ENCODE results near the gene LRRC4.

The LRRC4 gene

DNA sequence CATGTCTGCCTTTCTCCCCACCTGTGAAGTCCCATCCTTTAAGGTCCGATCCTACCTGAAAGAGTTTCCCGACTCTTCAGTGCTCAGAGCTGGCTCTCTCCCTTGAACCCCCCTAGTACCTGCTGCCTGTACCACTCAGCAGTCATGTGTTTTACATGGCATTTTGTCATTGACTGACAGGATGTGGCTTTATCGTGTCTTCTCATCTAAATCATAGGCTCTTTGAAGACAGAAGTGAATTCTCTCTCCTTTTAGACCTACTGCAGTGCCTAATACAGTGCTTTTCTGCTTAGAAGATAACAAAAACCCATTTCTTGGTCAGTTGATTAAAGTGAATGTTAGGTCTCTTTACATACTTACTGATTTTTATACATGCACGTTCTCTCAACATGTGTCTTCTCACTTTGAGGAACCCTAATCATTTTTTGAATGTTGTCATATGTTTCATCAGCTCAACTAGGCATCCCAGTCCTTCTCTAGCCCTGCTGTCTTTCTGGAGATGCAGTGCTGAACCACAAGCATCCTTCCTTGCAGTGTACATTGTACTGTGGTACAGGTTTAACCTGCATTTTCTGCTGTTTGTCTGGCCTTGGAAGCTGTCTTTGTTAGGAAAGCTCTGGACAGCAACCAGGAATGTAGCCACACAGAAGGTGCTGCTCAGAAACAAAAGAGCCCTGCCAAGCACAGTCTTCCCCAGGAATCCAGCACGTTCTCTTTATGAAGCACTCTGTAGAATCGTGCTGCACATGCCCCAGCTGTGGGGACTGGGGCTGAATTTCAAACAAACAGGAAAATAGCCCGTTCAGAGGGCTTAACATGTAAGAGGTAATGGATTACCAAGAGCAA lies 28.1 kb upstream of the LRRC4 start:
- no peak for DNase-seq

DNA sequence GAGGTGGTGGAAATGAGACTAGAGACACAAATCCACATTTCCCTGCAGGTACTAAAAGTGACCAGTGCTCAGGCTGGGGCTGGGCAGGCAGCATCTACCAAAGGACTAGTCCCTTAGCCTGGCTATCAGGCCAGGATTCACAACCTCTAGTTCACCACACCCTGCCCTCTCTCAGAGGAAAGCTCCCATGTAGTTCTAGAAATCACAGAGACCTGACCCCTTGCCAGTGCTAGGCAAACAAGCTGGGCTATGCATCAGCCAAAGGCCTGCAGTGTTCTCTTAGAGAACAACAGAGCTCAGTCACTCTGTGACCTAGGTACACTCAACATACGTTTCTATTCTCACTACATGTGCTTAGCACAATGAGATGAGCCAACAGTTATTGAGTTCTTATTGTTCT lies 26.7 kb upstream of the LRRC4 start:
- DNase-seq: no peak

DNA sequence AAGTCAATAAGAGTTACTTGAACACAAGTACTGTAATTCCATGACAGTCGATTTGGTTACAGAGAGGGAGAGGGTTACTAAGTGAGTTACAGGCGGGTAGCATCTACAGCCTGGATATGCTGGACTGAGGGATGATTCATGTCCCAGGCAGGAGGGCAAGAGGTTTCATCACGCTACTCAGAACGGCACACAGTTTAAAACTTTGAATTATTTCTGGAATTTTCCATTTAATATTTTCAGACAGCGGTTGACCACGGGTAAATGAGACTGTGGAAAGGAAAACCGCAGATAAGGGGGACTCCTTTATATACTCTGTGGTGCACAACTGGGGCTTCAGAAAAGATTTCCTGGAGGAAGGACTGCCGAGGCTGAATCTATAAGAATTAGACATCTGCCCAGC lies 25.7 kb upstream of the LRRC4 start:
- no peak for DNase-seq

DNA sequence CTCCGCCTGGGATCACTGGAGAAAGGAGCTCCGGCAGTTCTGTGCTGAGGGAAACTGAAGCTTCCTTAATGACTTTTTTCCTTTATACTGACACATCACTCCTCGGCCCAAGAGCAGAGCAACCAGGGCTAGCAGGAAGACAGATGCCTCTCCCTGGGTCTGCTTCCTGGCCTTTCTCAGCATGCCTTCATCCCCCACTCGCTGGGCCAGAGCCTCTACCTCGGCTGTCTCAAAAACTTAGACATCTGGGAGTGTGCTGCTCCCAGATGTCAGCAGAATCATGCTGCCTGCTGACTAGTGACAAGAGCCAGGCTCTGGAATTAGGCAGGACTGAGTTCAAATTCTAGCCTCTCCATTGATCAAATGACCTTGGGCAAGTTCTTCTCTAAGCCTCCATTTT lies 24.4 kb upstream of the LRRC4 start:
- DNase-seq: no peak

DNA sequence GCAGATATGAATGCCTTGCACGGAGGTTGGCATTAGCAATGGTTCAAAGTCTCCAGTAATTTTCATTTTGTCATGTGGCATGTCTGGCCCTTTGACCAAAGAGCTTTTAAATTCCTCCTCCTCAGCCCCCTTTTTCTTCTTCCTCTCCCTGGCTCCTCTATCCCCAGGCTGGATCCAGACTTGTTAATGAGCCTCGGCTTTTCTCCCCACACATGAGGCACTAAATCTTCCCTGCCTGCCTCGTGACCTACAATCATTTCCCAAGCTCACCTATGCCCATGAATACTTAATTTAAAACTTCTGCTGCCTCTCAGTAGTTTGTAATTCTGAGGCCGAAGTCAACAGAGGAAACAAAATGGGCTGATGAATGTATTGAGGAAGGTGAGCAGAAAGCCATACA lies 23.3 kb upstream of the LRRC4 start:
- DNase-seq: no peak

DNA sequence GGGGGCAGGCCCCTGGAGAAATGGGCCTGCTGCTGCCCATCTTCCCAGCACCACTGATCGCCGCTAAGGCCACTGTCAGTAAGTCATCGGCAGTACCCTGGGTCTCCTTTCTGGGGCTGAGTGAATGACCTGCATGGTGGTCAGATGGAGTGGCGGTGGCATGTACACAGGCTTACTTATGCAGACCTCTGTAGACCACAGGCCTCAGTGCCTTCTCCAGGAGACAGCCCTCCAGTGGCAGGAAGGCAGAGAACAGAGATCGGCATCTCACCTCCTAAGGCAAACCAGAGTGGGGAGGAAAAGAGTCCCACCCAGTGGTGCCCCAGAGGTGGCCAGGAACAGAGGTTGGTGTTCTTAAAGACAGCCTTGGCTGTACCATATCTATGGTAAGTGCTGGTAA lies 22.8 kb upstream of the LRRC4 start:
- no peak for DNase-seq

DNA sequence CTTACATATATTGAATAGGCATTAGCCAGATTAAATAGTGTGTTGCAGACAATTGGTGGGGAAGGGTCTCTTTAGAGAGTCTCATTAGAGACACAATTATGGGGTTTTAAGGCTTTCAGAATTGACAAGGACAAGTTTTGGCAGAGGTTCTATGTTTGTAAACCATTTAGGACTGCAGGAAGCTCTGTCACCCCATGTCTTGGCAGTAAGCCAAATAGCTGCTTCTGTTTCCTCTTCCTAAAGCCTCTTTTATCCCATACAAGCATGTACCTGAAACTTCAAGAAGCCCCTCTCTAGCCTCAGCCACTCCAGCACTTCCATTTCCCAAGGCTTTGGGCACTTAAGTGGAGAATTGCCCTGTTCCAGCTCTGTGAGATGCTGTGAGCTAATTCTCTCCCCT lies 21.8 kb upstream of the LRRC4 start:
- DNase-seq: no peak

DNA sequence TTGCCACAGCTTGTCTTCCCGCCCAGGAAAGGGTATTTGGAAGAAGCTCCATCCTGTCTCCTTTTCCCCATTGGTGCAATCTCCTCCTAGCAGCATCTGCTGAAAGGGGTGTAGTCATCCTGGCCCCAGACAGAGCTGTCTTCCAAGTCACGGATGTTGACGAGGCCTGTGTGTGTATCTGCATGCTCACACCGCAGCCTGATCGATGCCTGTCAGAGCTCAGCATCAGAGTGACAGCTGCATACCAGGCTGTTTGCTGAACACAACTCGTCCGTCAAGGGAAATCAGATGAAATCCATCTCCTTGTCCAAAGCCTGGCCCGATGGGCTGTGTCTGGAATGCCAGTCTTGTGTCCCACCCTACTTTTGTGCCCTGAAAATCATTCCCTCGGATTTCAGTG lies 21.2 kb upstream of the LRRC4 start:
- no peak for DNase-seq

DNA sequence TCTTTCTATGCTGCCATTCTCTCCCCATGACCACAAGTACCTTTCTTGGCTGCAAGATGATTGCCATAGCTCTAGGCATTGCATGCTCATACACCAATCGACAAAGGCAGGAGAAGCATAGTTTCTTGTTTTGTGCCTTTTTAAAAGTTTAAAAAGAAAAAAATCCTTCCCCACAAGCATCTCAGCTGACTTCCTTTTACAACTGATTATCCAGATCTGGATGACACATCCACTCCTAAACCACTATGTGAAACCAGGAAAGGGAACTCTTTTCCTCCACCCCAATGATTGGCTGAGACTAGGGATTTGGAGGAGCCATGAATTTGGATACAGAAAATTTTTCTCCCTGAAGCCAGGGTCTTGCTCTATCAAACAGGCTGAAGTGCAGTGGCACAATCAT lies 14.5 kb upstream of the LRRC4 start:
- DNase-seq: no peak

DNA sequence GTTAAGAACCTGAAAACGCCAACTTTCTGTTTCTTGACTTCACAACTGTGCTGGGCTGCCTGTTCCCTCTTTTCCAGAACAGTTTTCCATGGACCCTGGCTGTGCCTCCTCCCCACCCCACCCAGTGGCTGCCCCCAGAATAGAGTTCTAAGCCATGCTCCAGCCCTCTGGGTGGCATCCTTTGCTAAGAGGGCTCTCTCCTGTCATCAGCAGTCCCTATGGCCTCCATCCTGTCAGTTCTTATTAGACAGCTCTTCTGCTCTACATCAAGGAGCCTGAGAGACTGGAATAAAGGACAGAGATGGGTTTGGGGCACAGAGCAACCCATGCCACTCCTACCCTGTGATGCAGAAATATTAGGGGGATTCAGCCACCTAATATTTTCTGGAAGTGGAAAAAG lies 13.9 kb upstream of the LRRC4 start:
- peak; percentile 49 for DNase-seq

DNA sequence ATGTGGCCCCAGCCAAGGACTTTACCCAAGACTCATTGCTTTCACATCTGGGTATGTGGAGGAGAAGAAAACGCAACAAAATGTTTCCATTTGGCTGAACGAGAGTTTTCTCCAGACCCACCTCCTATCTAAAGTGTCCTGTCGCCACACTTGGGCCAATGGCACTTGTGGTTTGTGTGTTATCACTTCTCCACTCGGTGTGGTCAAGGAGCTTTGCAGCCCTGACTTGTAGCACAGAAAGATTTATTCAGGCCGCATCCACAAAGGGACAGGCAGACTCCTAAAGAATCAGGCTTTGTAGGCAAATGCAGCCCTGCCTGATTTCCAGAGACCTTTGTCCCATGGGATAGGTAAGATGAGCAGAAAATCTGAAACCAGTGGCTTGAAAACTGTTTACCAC lies 12.8 kb upstream of the LRRC4 start:
- DNase-seq: no peak

DNA sequence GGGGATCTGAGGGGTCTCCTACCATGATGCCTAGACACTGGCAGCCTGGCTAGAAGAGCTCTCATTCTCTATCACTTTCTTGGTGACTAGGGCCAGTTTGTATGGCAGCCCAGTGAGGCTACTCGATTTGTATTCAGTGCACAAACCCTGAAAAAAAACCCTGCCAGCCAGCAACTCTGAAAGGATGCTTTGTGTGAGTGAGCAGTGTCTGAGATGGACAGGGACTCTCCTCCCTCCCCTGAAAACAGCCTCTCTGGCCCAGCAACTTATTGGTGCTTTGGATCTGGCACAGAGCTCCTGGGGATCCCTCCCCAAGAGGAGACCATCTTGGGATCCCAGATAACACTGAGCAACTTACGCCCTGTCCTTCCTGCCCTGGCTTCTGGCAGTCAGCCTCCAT lies 10.8 kb upstream of the LRRC4 start:
- DNase-seq: no peak

DNA sequence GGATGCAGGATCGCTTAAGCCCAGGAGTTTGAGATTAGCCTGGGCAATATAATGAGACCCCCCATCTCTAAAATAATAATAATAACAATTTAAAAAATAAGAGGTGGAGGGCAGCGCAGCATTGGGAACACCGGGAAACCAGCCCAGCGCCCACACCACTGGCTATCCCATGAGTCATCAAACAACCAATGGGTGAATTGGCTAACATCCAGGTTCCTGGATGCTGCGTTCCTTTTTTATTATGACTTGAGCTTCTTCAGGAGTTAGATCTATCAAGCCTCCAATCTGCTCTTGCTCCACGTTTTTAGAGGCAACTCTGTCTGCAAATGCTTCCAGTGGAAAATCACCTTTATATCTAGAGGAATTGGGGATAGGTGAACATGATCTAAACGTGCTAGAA lies 10.0 kb upstream of the LRRC4 start:
- no peak for DNase-seq

DNA sequence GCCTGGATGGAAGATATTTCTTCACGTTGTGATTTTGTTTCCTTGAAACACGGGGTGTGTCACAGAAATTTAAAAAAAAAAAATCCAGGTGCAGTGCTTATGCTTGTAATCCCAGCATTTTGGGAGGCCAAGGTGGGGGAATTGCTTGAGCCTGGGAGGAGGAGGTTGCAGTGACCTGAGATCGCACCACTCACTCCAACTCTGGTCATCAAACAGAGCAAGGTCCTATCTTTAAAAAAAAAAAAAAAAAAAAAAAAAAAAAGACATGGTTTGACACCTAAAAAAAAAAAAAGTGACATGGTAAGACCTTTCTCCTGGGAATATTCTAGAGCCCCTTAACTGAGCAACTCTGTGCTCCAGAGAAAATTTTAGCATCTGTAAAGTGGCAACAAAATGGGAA lies 9.0 kb upstream of the LRRC4 start:
- DNase-seq: no peak

DNA sequence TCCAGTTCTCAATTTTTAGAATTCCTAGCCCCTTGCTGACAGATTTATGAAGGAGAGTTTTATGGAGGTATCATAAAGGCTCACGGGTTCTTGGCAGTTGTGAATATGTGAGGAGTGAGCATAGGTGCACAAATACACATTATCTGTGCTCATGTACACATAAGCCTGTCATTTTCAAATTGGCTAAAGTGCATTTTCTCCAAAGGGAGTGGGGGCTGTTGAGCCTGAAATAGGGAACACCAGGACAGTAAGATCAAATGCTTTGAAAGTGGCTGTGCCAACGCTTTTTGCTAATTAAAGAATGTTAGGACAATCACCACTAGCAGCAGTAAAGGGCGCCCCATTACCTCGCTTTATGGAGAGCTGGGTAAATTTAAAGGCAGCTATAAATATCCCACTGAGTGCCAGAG lies 8.3 kb upstream of the LRRC4 start:
- no peak for DNase-seq

DNA sequence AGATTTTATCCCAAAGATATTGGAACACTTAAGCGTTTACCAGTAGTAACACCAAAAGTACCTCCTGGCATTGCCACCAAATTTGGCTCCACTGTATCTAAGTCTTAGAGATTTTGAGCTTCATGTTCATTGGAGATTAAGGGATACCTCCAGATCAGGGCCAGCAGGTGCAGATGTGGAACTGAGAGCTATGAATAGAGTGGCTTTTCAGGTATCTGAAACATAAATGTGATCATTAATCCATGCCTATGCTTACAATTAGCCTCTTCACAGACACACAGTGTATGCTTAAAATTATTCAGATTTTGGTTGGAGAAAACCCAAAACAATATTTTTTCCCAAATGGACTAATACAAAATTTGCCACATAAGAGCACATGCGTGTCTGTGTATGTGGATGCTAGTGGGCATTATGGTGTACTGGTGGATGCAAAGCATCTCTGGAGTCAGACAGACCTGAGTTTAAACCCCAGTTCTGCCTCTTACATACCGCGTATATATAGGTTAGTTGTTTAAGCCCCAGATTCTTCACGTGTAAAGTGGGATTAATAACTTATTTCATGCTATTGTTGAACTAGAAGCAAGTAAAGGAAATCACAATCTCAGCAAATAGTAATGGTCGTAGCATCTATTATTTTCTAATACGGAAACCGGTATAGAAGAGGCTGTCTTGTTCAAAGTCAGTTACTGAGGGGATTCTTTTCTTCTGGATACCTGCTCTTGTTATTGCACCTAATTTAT lies 6.8 kb upstream of the LRRC4 start:
- DNase-seq: no peak

DNA sequence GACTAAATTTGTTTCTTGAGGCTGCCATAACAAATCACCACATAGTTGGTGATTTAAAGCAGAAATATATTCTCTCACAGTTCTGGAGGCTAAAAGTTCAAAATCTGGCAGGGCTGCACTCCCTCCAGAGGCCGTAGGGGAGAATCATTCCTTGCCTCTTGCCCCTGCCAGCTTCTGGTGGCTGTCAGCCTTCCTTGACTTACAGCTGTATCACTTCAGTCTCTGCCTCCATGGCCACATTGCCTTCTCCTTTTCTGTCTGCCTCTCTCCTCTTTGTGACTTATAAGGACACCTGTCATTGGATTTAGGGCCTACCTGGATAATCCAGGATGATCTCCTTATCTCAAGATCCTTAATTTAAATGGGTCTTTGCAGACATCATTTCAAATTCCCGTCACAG lies 5.8 kb upstream of the LRRC4 start:
- DNase-seq: no peak

DNA sequence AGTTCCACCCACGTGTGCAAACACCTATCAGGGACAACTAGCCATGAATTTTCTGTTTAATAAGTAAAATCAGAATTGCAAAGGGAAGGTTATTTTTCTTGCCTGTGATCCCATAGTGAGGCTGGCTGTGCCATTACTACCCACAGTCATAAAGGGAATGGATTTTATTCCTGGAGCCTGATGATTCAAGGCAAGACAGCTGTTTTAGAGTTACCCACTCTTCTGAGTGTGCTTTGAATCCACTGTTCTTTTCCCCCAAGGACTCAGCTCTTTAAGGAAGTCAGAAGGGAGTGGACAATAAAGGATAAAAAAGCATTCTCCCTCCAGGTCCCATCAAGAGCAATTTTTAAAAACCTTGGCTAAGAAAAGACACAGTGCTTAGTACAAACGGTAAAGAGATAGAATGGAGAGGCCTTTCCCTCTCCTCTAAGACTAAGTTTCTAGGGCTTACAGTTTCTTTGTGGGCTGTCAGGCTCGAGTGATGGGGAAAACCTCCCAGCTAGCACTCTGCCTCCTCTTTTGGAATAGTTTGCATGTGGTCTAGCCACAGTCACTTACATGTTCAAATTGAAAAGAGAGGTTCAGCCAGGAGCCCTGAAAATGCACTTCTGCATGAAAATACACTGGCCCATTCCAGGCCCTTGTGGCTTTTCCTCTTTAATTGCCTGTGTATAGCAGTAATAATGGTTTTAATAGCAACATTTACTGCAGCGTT lies 5.1 kb upstream of the LRRC4 start:
- DNase-seq: no peak

DNA sequence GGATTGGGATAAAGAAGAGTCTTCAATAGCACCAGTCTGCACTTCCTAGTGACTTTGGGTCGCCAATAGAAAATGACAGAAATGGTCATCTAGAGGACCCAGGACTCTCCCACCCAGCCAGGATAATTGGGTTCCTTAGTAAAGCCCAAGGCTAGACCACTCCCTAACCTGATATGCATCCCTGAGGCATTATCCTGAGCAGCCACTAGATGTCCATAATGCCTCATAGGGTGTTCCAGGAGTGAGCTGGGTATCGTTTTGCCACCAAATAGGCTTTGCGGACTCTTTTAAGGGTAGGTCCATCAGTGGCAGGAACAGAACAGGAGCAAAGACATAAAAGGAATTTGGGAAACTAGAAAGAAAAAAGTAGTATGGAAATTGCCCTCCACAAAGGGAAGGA lies 4.5 kb upstream of the LRRC4 start:
- no peak for DNase-seq

DNA sequence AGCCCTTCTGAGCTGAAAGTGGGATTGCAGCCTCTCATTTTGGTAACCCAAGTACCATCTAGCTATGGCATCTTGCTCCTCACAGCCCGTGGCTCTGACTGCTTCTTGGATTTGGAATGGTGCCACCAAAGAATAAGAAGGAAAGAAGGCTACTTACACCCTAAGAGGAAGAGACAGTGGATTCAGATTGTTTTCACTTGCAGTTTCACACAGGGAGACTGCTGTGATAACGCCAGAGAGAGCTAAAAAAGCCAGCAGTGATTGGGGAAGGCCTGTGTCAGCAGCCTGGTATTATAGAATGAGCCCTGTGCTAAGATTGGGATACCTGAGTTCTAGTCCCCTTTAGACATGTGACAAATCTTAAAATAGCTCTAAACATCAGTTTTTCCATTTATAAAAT lies 3.6 kb upstream of the LRRC4 start:
- DNase-seq: no peak

DNA sequence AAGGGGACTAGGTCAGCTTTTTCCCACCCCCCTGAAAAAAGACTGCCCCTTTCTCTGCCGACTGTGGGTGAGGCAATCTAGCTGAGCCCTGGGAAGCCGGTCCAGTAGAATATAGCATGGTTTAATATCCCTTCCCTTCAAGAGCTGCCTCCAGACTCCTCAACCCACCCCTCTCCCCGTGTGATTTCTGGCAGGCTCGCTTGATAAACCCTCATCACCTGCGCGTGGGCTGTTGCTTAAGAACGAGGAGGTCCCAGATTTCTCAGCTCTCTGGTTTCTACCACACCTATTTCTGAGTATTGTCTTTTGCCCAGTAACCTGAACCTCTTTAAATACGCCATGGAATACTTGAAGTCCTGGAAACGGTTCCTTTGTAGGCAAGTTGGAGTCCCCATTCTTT lies 2.0 kb upstream of the LRRC4 start:
- DNase-seq: no peak

DNA sequence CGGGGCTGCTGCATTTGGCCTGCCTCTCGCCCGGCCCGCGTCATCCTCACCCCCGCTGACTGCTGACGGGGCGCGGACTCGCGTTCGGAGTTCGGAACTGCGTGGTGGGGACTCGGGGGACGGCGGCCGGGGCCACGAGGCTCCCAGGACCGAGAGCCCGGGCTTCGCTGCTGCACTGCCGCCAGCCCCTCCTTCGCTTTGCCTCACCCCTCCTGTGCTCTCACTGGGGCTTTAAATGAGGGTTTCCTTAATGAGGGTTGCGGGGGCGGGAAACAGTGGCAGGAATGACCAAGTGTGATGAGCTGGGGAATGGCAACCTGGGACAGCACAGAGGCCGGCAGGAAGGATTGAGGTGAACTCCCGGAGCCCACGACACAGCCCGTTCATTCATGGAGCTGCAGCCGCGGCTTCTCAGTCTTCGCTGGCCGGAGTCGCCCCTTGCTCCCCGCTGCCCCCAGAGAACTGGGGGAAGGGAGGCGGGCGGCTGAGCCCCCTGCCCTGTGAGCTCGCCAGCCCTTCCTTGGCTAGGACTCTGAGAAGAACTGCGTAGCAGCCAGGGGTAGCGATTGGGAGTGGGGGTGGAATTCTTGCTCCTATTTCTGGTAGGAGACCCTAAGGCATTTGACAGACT lies 1.5 kb upstream of the LRRC4 start:
- peak; percentile 78 for DNase-seq

DNA sequence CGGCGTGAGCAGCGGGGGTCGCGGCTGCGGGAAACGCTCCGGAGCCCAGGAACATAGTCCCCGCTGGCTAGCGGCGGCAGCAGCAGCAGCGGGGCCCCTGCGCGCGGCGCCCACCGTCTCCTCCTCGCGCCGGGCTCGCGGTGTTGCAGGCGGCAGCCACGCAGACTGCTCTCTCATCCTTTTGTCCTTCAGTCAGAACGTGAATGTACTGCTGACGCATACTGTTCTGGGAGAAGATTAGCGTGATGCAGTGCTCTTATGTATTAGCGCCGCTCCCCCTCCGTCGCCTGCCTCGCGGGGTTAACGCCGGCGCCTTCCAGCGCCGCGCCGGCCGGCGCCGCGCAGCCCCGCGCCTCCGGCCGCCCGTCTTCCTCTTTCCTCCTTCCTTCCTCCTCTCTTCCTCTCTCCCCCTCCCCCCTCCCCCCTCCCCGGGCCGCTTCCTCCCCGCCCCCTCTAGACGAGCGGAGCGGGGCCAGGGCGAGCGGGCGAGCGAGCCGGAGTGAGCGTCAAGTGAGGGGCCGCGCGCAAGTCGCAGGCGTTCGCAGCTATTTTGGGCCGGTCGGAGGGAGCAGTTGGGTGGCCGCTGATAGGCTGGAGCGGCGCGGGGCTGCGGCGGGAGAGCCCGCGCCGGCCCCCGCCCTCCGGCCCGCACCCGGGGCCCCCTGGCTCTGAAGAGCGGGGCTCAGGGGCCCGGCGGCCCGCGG lies 816 bp upstream of the LRRC4 start:
- DNase-seq: peak; percentile 81
